ENCODE measurements around the gene SEMA6A. TPM values are rescaled to one million over a fixed set of nuclear protein-coding genes. Genes with fewer than 3 reads are reported as not detected.

The SEMA6A gene
- total and polyA plus RNA-seq, 7 donors = 1.1 to 7.6 (median 3.1) TPM

DNA sequence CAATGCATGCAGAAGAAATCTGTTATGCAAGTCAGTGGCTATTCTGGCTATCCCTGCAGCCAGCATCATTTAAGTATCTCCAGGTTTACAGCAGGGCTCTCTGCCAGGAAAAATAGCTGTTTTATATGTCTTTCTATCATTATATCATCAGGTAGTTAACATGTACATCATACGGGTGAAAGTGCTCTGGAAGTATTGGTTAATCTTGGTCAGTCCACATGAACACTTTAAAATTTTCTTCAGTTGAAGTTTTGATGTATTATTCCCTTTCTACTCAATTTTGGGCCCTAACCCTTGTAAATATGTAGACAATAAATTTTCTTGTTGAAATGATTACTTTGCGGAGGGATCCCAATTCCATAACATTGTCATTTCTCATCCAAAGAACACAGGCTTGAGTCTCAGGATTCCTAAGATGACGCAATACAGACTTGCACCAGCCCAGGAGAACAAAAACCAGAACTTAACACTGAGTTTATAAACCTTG is 67.5 kb downstream of the SEMA6A start:
- Histone ChIP-seq H3K4me1 (peaks cover 11% of the 10 kb centered on the region), H3K4me3 (no peak overlapping the region), H3K27ac (no peak overlapping the region), H3K27me3 (ENCODE audit: insufficient read depth in 3 of 3, low read length in 2 of 3) (no peaks in the 10 kb centered on the region), H3K9me3 (no peaks in the 10 kb centered on the region), H3K36me3 (ENCODE audit: insufficient read depth in 1 of 2, low read depth in 1 of 2) (no peaks in the 10 kb centered on the region)
- DNase-seq = no peak
- intact Hi-C loops (cut with DNase I) = no loop called here
- TF ChIP-seq, protein P1, sequence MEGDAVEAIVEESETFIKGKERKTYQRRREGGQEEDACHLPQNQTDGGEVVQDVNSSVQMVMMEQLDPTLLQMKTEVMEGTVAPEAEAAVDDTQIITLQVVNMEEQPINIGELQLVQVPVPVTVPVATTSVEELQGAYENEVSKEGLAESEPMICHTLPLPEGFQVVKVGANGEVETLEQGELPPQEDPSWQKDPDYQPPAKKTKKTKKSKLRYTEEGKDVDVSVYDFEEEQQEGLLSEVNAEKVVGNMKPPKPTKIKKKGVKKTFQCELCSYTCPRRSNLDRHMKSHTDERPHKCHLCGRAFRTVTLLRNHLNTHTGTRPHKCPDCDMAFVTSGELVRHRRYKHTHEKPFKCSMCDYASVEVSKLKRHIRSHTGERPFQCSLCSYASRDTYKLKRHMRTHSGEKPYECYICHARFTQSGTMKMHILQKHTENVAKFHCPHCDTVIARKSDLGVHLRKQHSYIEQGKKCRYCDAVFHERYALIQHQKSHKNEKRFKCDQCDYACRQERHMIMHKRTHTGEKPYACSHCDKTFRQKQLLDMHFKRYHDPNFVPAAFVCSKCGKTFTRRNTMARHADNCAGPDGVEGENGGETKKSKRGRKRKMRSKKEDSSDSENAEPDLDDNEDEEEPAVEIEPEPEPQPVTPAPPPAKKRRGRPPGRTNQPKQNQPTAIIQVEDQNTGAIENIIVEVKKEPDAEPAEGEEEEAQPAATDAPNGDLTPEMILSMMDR (IDR thresholded peaks at IDR 0.05) = no peak
- ATAC-seq = no peak
- 44 to 60% (median 49%) methylated on average over 3 of the region's 3 CpGs for WGBS, 3 donors

DNA sequence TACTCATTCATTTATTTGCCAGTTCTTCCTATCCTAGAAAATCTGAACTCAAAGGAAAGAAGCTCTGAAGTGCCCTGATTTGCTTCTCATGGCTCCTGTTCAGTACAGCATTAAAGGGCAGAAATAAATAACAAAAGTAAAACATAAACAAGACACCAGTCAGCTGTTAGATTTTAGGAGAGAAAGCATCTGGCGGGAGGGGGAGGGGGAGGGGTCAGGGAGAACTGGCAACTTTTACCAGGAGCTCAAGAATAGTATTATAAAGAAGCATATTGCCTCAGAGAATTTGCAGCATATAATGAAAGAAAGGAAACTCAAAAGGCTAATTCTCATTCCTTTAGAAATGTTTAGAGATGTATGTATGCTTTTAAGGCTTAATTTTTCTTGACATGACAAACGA is 68.1 kb downstream of the SEMA6A start:
- Histone ChIP-seq H3K4me3 (no peak overlapping the region), H3K27ac (no peak overlapping the region), H3K36me3 (ENCODE audit: insufficient read depth in 1 of 2, low read depth in 1 of 2) (no peaks in the 10 kb centered on the region), H3K4me1 (peaks cover 11% of the 10 kb centered on the region), H3K9me3 (no peaks in the 10 kb centered on the region), H3K27me3 (ENCODE audit: insufficient read depth in 3 of 3, low read length in 2 of 3) (no peaks in the 10 kb centered on the region)
- WGBS, 3 donors = 52 to 71% (median 57%) methylated on average over 2 of the region's 2 CpGs
- intact Hi-C loops (cut with DNase I) = no loop called here
- TF ChIP-seq, protein P1 (IDR thresholded peaks at IDR 0.05) = no peak
- DNase-seq (no peak), ATAC-seq (no peak)

DNA sequence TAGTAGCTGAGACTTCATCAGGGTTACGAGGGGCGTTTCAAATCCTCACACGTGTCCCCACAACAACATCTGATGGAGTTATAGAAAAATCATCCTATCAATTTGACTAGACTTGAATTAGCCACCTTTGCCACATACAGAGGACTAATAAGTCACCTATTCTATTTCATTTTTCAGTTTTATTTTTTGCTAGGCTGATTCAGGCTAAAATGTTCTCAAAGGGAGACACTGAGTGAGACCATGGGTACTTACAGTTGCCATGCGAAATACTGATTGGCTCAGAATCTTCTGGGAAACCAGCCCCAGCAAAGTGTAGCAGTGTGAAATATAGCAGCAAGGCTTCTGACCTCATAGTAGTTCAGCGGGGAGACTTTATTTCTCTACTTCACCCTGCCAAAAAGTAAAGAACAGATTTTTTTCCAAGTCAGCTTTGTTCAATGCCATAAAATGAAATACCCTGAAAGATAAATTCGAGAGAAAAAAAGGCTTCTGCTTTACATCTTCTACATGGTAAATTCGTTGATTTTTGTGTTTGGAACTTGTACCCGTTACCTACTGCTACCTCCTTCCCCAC is 69.9 kb downstream of the SEMA6A start:
- Histone ChIP-seq H3K9me3 (no peaks in the 10 kb centered on the region), H3K4me3 (no peak overlapping the region), H3K4me1 (peaks cover 11% of the 10 kb centered on the region), H3K27me3 (ENCODE audit: insufficient read depth in 3 of 3, low read length in 2 of 3) (no peaks in the 10 kb centered on the region), H3K27ac (no peak overlapping the region), H3K36me3 (ENCODE audit: insufficient read depth in 1 of 2, low read depth in 1 of 2) (no peaks in the 10 kb centered on the region)
- intact Hi-C loops (cut with DNase I) = no loop called here
- DNase-seq (no peak), ATAC-seq (no peak)
- TF ChIP-seq, protein P1 (IDR thresholded peaks at IDR 0.05) = no peak
- 82 to 88% (median 86%) methylated on average over 8 of the region's 8 CpGs for WGBS, 3 donors

DNA sequence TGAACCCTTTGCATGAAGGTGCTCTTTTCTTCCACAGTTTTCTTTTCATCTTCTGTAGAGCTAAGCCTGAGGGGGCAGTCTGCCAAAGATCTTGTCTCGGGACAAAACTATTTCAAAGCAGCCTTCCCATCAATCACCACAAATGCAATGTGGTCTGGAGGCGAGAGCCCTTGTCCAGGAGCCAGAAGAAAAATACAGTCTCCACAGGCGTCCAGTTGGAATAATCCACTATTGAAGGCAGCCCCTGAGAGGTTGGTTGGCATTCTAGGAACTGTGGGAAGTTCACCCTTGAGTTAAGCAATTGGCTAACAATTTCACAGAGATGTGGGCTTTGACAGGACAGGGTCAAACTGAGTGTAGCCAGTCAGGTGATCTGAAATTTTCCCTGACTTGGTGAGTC is 72.0 kb downstream of the SEMA6A start:
- Histone ChIP-seq H3K9me3 (no peaks in the 10 kb centered on the region), H3K4me3 (peak overlapping the region; percentile 22), H3K27ac (no peak overlapping the region), H3K36me3 (ENCODE audit: insufficient read depth in 1 of 2, low read depth in 1 of 2) (no peaks in the 10 kb centered on the region), H3K27me3 (ENCODE audit: insufficient read depth in 3 of 3, low read length in 2 of 3) (no peaks in the 10 kb centered on the region), H3K4me1 (peaks cover 11% of the 10 kb centered on the region)
- no peak for DNase-seq
- peak; percentile 37 to 67 (median 60) for ATAC-seq
- intact Hi-C loops (cut with DNase I) = no loop called here
- TF ChIP-seq, protein P1 (IDR thresholded peaks at IDR 0.05) = no peak
- WGBS, 3 donors = 8 to 10% (median 9%) methylated on average over 3 of the region's 3 CpGs

DNA sequence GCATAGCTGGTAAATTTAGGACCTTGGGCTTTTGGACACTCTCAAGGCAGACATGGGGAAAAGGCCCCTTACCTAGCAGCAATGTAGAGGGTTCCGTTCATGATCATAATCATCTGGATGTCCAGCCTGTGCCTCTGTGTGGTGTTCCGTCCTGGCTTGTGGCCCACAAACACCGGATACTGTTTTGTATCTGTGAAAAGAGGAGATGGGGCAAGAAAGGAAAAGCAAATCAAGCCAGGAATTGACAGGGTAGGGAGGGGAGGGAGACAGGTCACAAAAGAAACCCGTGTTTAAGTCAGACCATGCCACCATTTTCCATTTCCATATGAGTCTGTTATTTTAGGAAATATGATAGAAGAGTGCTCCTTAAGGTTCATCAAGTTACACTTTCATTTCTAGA is 72.5 kb downstream of the SEMA6A start:
- Histone ChIP-seq H3K4me3 (peak overlapping the region; percentile 22), H3K9me3 (no peaks in the 10 kb centered on the region), H3K27ac (no peak overlapping the region), H3K4me1 (peaks cover 11% of the 10 kb centered on the region), H3K27me3 (ENCODE audit: insufficient read depth in 3 of 3, low read length in 2 of 3) (no peaks in the 10 kb centered on the region), H3K36me3 (ENCODE audit: insufficient read depth in 1 of 2, low read depth in 1 of 2) (no peaks in the 10 kb centered on the region)
- WGBS, 3 donors = 38 to 51% (median 40%) methylated on average over 4 of the region's 4 CpGs
- no peak for DNase-seq
- TF ChIP-seq, protein P1 (IDR thresholded peaks at IDR 0.05) = no peak
- peak in 3 of 4 donors; percentile 13 to 24 (median 19) for ATAC-seq
- intact Hi-C loops (cut with DNase I) = no loop called here
